Caco-2 (cell line): ENCODE results near the gene HABP4. TPM values are rescaled to one million over a fixed set of nuclear protein-coding genes. Genes with fewer than 3 reads are reported as not detected.

ENCODE experiments used
- BruUV-seq: library from RNA; stranded (reverse); fragments of 400-500 nt; replicated peaks from 2 replicates; lab custom pipeline; 2021; lab: Mats Ljungman, UMichigan
- CTCF ChIA-PET: fragments of 300-600 bp; sonication (Branson Sonifier 250); formaldehyde crosslinking; loops from one replicate; lab custom pipeline; 2022; ENCODE audit warnings: antibody characterized with exemption; lab: Charles Lee
- POLR2A ChIA-PET: fragments of 300-600 bp; sonication (Branson Sonifier 250); formaldehyde crosslinking; loops from one replicate; lab custom pipeline; 2022; ENCODE audit warnings: antibody characterized with exemption; lab: Charles Lee
- DNase-seq, 2 experiments: peaks; one replicate each; pipeline versions ENCODE4 v3.0.0 to v3.0.0-alpha.2; 2020 to 2022
- H3K27me3 ChIP-seq: replicated peaks from 2 replicates; pipeline ENCODE4 v1.6.0; 2011; ENCODE audit warnings: low read length; ENCODE audit not compliant: control insufficient read depth, insufficient read depth
- H3K36me3 ChIP-seq: 2 replicates; pipeline ENCODE4 v1.5.1; 2011; ENCODE audit warnings: low read length; ENCODE audit not compliant: control insufficient read depth, insufficient read depth
- H3K4me1 ChIP-seq: fragments of 250-450 bp; sonication (Bioruptor Pico); 2 replicates; pipeline ENCODE4 v1.5.1; 2020; ENCODE audit warnings: mild to moderate bottlenecking
- H3K4me3 ChIP-seq: 2 replicates; pipeline ENCODE4 v1.5.1; 2011; ENCODE audit warnings: low read depth, mild to moderate bottlenecking, control low read depth, low read length
- H3K9me3 ChIP-seq: fragments of 250-450 bp; sonication (Bioruptor Pico); 2 replicates; pipeline ENCODE4 v1.5.1; 2020; ENCODE audit warnings: mild to moderate bottlenecking, moderate library complexity
- H3K27ac Mint-ChIP-seq: one replicate; pipeline ENCODE4 v1.8.0; 2022; ENCODE audit warnings: mixed read lengths; ENCODE audit not compliant: unreplicated experiment
- H3K27me3 Mint-ChIP-seq: one replicate; pipeline ENCODE4 v1.8.0; 2022; ENCODE audit warnings: mixed read lengths; ENCODE audit not compliant: insufficient read depth, unreplicated experiment
- H3K36me3 Mint-ChIP-seq: one replicate; pipeline ENCODE4 v1.8.0; 2022; ENCODE audit warnings: mild to moderate bottlenecking, mixed read lengths; ENCODE audit not compliant: insufficient read depth, unreplicated experiment
- H3K4me1 Mint-ChIP-seq: one replicate; pipeline ENCODE4 v1.8.0; 2022; ENCODE audit warnings: low read depth, mixed read lengths; ENCODE audit not compliant: unreplicated experiment
- H3K4me3 Mint-ChIP-seq: one replicate; pipeline ENCODE4 v1.8.0; 2022; ENCODE audit warnings: mild to moderate bottlenecking, moderate library complexity, mixed read lengths; ENCODE audit not compliant: unreplicated experiment
- H3K9me3 Mint-ChIP-seq: one replicate; pipeline ENCODE4 v1.8.0; 2022; ENCODE audit warnings: mixed read lengths; ENCODE audit not compliant: unreplicated experiment
- CTCF ChIP-seq, 2 experiments: fragments of 200-600 bp in 1 of 2; IDR thresholded peaks; 1 replicate in 1 of 2; 2 replicates in 1 of 2; pipeline versions ENCODE4 v1.5.1 to v1.8.0; 2011 to 2022; ENCODE audit warnings: antibody characterized with exemption in 1 of 2, control low read depth in 1 of 2, inconsistent platforms in 1 of 2, low read depth in 1 of 2, low read length in 1 of 2, mild to moderate bottlenecking in 1 of 2, moderate library complexity in 1 of 2; ENCODE audit not compliant: insufficient read depth in 1 of 2, severe bottlenecking in 1 of 2, unreplicated experiment in 1 of 2
- intact Hi-C: fragments of 100-400 bp; cut with micrococcal nuclease; formaldehyde crosslinking; loops from one replicate; pipeline ENCODE4 v1.10.0; 2022; ENCODE audit not compliant: unreplicated experiment
- total RNA-seq: library from RNA; stranded (reverse); gene quantifications from 2 replicates; pipeline ENCODE4 v1.2.3, GENCODE V29; 2022

The HABP4 gene
- total RNA-seq, 1 experiment from 2014 or later = 26.7 TPM

- Histone ChIP-seq H3K4me1 (0 out of 2 replicates have a peak, but pooled peaks cover under 1% of the 10 kb centered on the region), H3K9me3 (no peaks in the 10 kb centered on the region), H3K27me3 (no peaks in the 10 kb centered on the region), H3K36me3 (no peaks in the 10 kb centered on the region), H3K4me3 (no peak overlapping the region)
- peaks cover 12% of the 10 kb centered on the region for H3K36me3 Mint-ChIP-seq
- no peaks in the 10 kb centered on the region for H3K9me3 Mint-ChIP-seq
- no peak for TF ChIP-seq CTCF (IDR thresholded peaks at IDR 0.05; ENCODE audit: insufficient read depth in 1 of 2, low read depth in 1 of 2, low read length in 1 of 2, severe bottlenecking in 1 of 2, unreplicated experiment in 1 of 2)
- intact Hi-C loops = loop anchor here (10.0 kb wide), 1 partner anchor 407 kb away; the partner anchor contains the start of gene ZNF782
- H3K4me3 Mint-ChIP-seq = no peak overlapping the region
- POLR2A ChIA-PET = no interaction called here
- DNase-seq = no peak
- peaks cover 6% of the 10 kb centered on the region for H3K4me1 Mint-ChIP-seq
- H3K27ac Mint-ChIP-seq = no peak overlapping the region
- BruUV-seq = no TSS peak
- H3K27me3 Mint-ChIP-seq = no peaks in the 10 kb centered on the region
- CTCF ChIA-PET = no interaction called here
Measured at GRCh38 chr9:96447406-96447805, 2.6 kb upstream of the HABP4 start.

GRCh38 chr9:96448546-96449170 lies 1.3 kb upstream of the HABP4 start:
- intact Hi-C loops = loop anchor here (10.0 kb wide), 1 partner anchor 406 kb away; the partner anchor contains the start of gene ZNF782
- H3K4me1 Mint-ChIP-seq = peaks cover 9% of the 10 kb centered on the region
- H3K9me3 Mint-ChIP-seq = no peaks in the 10 kb centered on the region

DNA sequence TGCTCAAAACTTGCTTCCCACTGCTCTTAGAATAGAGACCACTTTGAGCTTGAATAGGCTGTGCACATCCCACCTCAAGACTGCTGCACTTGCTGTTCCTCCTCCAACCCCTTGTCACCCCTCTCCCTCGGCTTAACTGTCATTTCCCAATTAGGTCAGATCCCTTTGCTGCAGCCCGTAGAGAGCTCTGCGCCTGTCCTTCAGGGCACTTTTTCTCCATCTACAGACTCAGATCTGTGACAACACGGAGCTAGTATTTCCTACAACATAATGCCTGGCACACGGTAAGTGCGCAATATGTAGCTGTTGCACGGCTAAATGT lies 485 bp upstream of the HABP4 start:
- ChIA-PET POLR2A (interaction anchor here (0.9 to 1.4 kb wide), 3 partner anchors 29 to 194 kb away, joined by 3 to 6 read pairs (median 3); no protein-coding TSS in a partner anchor), CTCF (interaction anchor here (0.9 to 1.6 kb wide), 4 partner anchors 8 to 217 kb away, joined by 3 to 4 read pairs (median 4); no protein-coding TSS in a partner anchor)
- Histone ChIP-seq H3K4me1 (0 out of 2 replicates have a peak, but pooled peaks cover 3% of the 10 kb centered on the region), H3K36me3 (no peaks in the 10 kb centered on the region), H3K27me3 (no peaks in the 10 kb centered on the region), H3K4me3 (peak overlapping the region; percentile 45), H3K9me3 (no peaks in the 10 kb centered on the region)
- no peak for TF ChIP-seq CTCF (IDR thresholded peaks at IDR 0.05; ENCODE audit: insufficient read depth in 1 of 2, low read depth in 1 of 2, low read length in 1 of 2, severe bottlenecking in 1 of 2, unreplicated experiment in 1 of 2)
- Mint-ChIP-seq H3K4me3 (peak overlapping the region; percentile 93), H3K27ac (no peak overlapping the region), H3K36me3 (peaks cover 21% of the 10 kb centered on the region), H3K9me3 (no peaks in the 10 kb centered on the region), H3K4me1 (peaks cover 12% of the 10 kb centered on the region), H3K27me3 (no peaks in the 10 kb centered on the region)
- intact Hi-C loops = loop anchor here (10.0 kb wide), 1 partner anchor 405 kb away; the partner anchor contains the start of gene ZNF782
- BruUV-seq = no TSS peak
- no peak for DNase-seq

More at GRCh38 chr9:96448546-96449170, 1.3 kb upstream of the HABP4 start:
- DNase-seq = no peak
- H3K27ac Mint-ChIP-seq = no peak overlapping the region
- Histone ChIP-seq H3K4me1 (0 out of 2 replicates have a peak, but pooled peaks cover 3% of the 10 kb centered on the region), H3K9me3 (no peaks in the 10 kb centered on the region), H3K4me3 (no peak overlapping the region), H3K36me3 (no peaks in the 10 kb centered on the region), H3K27me3 (no peaks in the 10 kb centered on the region)
- TF ChIP-seq CTCF (IDR thresholded peaks at IDR 0.05; ENCODE audit: insufficient read depth in 1 of 2, low read depth in 1 of 2, low read length in 1 of 2, severe bottlenecking in 1 of 2, unreplicated experiment in 1 of 2) = no peak
- BruUV-seq = no TSS peak
- ChIA-PET POLR2A (no interaction called here), CTCF (no interaction called here)
- H3K4me3 Mint-ChIP-seq = no peak overlapping the region
- H3K36me3 Mint-ChIP-seq = peaks cover 15% of the 10 kb centered on the region
- no peaks in the 10 kb centered on the region for H3K27me3 Mint-ChIP-seq
